T-helper 2 cell (primary cell): ENCODE data around the gene CSNK2A3.
"Not testable (repeated sequence)": the region's sequence is repeated elsewhere in the genome, so short reads cannot be mapped to it uniquely, and the experiment has no call there.

Experiments used
- DNase-seq, 5 experiments: peaks; one replicate each; pipeline versions ENCODE4 v3.0.0 to v3.0.0-alpha.2; 2012 to 2022
- total RNA-seq, 2 donors: gene quantifications; one replicate each; lab custom pipeline; 2026; lab: John Stamatoyannopoulos, UW

Gene CSNK2A3
- total RNA-seq = 0.67 to 1.9 reads per million in 2 donors

DNA sequence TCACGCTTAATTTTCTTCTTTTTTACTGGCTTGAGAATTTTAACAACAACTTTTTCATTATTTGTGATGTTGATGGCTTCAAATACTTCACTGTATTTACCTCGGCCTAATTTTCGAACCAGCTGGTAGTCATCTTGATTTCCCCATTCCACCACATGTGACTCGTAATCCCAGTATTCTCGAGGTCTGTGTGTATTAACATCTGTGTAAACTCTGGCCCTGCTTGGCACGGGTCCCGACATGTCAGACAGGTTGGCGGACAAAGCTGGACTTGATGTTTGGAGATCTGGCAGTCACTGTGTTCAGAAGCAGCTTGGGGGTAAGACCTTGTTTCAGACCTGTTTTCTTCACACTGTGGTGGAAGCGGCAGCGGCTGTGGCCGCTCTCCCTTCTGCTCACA, at the start of gene CSNK2A3:
CSNK2A3 (minus strand) TSS at position 373 of the 400 bp plus-strand sequence; CDS start at position 242, 131 bp downstream.
- DNase-seq = not testable (repeated sequence)

DNA sequence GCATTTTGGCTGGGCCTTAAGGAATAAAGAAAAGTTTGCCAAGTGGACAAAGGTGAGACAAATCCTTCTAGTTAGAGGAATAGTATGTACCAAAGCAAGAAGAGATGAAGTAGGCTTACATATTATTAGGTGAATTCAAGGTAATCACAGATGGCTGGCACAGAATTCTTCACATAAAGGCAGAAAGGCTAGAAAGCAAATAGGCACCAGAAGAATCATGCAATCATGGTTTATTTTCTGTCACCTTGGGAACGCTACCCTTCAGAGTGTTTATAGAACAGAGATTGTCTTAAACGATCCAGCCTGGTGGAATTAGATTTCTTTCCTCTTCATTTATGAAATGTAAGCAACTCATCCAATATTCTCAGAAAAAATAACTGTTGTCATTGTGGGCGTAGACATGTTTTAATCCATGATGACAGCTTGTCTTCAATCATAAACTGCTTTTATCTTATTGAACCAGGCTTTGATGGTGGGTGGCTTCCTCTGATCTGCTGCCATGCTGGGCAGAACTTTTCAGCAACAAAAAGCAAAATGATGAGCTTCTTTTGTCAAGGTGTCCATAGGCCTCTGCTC, 49.0 kb upstream of the CSNK2A3 start:
- no peak for DNase-seq

DNA sequence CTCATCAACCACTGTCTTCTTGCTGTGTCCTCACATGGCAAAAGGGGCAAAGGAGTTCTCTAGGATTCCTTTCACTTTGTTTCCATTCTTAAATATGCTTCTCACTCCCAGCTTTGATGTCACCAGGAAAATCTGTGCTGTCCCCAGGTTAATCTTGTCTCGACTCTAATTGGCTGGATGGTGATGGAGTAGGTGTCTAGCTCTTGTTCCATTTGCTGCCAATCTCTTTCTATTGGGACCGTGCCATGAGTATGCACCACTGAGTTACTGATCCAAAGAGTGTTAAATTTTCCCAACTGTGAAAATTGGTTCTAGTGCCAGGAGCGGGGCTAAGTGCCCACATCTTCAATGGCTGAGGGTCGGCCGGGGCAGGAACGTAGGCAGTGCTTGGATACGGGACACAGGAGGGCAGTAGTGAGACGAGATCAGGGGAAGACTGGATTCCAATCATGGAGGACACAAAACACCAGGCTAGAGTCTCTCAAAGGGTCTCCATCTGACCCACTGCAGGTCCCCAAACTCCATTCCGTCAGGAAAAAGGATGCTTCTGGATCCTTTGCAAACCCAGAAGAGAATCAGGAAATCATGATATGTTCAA, 47.7 kb upstream of the CSNK2A3 start:
- DNase-seq = no peak

DNA sequence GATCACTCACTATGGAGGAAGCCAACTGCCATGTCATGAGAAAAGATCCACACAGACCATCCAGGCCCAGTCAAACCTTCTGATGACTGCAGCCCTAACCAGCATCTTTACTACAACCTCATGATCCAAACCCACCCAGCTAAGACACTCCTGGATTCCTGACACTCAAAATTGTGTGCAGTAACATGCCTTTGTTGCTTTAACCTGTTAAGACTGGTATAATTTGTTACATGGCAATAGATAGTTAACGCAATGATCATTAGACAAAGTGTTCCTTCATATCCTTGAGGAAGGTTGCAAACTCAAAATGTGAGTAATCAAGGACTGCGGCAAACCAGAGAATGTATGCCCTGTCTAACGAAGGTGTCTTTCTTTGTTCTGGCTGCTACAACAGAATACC, 47.1 kb upstream of the CSNK2A3 start:
- no peak for DNase-seq

DNA sequence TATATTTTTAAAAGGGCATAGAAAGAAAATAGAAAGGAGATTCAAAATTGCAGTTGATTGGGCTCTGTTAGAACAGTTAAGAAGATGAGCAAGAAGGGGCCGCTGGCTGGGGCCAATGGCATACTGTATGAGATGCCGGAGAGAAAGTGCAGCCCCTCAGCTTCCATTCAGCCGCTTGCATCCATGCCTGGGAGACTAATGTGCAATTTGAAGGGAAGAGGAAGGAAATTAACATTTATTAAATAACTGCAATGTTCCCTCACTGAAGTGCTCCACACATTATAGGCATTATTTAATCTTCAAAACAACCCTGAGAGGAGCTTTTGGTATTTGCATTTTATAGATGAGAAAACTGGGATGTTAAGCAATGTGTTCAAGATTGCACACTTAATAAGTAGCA, 44.7 kb upstream of the CSNK2A3 start:
- DNase-seq = no peak

DNA sequence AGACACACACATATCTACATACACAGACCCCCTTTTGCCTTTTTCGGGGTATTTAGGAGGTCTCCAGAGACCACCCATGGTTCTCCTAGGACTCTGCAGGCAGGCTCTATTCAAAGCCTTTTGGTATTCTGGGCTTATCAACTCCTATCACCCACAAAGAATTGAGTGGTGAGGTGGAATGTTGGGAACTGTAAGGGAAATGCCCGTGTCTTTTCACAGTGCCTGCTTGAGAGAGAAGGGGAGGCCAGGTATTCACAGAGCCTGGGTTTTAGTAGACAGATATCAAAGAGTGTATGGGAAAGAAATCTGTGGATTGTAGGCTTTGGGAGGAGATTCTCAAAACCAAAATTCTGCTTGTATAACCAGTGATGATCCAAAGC, 44.0 kb upstream of the CSNK2A3 start:
- DNase-seq = no peak

DNA sequence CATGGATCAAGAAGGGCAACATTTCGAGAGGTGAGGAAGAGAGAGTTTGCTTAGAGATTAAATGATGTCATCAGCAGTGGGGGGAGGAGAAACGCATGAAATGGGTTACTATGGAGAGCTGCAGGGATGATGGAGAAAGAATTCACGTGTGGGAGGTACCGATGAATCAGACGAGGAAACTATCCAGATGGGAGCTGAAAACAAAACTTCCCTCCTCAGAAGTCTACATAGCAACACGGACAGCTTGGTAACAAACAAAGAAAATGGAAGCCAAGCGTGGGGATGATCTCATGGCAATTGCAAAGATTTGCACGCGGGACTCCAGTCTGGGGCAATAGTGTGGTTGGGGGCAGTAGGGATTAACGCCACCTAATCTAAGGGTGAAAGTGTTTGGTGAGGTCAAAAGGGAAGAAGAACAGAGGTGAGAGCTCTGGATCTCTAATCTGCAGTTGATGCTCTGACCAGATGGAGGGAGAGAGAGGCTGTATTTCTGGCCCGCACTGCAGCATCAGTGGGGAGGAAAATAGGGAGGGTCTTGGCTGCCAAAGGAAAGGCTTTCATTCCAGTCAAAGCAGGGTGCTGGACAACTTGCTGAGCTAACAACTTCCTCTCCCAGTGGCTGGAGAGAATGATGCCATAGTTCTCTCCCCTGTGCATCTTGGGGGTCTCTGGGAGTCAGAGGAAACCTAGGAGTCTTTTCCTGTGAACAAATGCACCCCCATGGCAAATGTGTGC, 43.4 kb upstream of the CSNK2A3 start:
- DNase-seq = no peak

DNA sequence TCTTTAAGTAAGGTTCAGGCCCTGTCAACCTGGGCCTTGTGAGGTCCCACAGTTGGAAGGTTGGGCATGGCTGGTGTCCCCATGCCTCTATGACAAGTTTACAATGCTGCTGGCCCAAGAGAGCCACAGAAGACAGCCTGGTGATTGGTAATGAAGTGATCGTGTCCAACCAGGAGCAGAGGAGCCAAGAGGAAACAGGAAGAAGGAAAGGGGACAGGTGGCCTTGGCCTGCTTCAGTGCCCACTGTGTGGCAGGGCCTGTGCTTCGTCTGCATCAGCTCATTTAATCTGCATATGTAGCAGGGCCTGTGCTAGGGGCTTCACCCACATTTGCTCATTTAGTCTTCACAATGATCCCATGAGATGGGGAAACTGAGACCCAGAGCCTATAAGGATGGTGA, 42.1 kb upstream of the CSNK2A3 start:
- no peak for DNase-seq

DNA sequence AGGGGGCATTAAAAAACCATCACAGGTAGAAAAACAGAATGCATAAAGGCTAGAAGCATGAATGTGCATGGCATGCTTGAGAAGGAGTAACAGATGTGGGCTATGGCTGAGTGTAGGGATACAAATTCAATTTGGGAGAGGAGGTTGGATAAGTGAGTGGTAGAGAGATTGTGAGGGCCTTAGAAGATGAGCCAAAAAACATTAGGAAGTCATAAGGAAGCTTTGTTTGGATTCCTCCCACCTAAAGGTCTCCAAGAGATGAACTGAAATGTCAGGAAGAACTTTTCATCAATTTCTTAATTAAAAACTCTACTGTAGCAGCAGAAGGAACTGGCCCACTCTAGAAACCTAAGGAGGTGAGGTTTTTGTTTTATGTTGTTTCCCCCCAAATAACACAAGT, 41.2 kb upstream of the CSNK2A3 start:
- DNase-seq = no peak

DNA sequence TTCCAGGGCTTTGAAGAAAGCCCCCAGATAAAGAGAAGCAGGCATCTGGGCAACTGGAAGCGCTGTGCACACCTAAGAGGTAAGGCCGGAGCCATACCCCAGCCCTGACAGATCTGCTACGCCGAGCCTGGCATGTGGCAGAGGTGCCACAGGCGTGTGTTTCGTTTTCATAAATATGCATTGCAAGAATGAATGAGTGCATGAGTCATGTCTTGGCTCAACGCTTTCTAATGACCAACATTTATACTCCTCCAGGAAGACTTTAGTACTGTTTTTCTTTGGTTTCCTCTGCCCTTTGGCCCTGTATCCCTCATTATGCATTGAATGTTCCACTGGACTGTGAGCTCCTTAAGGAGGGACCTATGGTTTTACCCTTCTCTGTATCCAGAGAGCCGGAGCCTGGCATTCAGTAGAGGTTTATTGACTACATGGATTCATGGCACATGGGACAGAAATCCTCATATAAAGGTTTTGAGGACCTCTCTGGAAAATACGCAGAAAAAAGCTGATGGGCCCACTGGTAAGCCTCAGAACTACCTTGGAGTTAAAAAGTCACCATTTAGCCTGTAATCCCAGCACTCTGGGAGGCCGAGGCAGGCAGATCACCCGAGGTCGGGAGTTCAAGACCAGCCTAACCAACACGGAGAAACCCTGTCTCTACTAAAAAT, 38.9 kb upstream of the CSNK2A3 start:
- DNase-seq = no peak

DNA sequence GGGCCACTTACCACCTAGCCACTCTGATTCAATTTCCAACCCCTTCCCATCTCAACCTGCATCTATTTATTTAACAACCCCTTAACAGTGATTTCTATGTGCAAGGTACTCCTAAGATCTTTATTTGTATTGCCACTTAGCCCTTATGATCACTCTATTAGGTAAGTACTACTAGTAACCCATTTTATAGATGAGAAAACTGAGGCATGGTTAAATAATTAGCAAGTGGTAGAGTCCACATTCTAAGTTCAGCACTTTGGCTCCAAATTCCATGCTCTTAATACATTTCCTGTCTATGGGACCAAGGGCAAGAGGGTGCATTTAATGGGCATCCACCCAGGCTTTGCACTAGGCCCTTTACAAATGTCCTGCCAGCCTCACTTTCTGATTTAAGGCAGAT, 38.1 kb upstream of the CSNK2A3 start:
- DNase-seq = no peak

DNA sequence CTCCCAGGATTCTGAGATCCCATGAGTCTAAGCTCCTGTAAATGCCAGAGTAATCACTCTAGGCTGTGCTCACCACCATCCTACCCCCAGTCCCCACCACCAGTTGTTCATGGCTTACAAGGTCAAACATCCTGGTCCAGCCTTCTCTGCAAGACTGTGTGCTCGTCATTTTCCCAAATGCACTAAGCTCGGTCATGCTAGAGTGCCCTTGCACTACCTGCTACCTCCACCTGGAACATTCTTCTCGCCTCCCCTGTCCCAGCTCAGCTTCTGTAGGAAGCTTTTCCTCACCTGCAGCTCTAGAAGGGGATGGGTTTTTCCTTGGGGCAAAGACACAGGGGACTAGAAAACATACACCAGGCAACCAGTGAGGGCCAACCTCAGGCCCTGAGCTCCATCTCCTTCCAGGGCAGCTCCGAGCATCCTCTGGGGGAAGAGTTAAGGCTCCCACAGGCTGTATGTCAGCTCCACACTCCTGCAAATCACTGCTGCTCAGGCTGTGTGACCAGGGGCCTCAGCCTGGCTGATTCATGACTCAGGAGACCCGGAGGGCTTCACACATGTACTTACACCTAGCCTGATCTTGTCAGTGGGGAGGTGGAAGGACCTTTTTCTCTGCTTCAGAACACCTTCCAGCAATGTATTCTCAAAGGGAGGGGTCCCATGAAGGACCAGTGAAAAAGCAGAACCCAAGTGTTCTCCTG, 37.2 kb upstream of the CSNK2A3 start:
- no peak for DNase-seq

DNA sequence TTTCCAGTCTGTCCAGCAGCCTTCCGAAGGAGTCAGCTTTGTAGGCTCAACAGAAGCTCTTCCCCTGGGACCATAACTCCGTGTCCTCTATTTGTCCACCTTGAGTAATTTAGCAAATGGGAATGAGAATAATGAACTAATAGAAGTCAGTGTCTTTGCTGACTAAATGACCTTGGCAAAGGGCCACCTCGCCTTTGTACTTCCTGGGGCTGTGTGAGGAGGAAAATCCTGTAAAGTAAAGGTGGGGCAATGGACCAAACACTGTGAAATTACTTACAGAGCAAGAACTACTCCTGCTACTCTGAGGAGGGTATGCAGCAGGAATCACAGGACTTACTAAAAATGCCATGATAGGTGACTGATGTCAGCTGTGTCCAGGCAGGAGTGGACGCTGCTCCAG, 36.2 kb upstream of the CSNK2A3 start:
- no peak for DNase-seq

DNA sequence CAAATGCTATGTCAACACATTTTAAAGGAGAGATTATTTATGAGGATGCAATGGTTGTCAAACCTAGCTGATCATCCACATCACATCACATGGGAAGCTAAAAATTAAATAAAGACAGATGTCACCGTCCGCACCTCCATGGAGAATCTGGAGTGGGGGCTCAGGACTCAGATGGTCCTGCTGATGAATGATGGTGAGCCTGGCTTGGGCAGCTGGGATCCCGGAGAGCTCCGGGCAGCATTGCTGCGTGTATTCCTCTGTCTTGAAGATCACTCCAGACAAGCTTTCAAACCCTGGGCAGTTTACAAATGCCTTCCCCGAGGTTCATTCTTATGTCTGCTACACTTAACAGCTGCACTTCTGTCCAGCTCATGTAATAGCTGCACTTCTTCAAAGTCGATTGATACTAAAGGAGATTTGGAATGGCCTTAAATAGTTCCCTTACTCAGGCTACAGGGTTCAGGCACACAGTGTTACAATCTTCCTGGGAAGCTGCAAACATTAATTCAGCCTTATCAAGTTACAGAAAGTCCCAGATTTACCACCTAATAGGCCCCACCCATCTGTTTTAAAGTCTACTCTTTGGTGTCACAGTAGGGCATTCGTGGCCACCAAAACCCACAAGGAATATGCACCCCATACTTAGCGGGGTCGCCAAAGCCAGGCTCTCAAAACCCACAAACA, 34.7 kb upstream of the CSNK2A3 start:
- DNase-seq = no peak

DNA sequence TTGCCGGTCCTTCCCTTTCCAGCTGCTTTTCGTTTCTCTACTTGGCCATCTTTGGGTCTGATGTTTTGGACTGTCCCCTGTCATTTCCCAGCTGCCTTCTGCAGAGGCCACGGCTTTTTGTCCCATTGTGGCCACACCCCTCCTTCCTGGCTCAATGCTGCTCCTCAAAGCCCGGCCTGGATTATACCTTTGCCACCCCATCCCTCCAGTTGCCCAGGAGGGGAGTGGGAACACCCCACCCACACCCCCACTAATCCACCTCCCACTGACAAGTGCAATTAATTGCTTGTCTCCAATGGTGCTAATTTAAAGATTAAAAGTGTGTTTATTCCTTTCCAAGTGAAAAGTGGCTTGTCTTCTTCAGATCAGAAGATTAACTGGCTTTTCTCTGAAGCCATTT, 34.2 kb upstream of the CSNK2A3 start:
- no peak for DNase-seq

DNA sequence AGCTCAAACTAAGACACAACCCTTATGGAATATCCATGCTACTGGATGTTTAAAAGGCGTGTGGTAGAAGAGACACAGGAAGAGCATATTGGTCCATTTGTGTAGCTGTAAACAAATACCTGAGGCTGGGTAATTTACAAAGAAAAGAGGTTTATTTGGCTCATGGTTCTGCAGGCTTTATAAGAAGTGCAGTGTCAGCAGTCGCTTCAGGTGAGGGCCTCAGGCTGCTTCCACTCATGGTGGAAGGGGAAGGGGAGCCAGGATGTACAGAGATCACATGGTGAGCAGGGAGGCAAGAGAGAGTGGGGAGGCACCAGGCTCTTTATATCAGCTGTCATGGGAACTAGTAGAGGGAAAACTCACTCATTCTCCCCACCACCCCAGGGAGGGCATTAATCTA, 31.8 kb upstream of the CSNK2A3 start:
- no peak for DNase-seq

DNA sequence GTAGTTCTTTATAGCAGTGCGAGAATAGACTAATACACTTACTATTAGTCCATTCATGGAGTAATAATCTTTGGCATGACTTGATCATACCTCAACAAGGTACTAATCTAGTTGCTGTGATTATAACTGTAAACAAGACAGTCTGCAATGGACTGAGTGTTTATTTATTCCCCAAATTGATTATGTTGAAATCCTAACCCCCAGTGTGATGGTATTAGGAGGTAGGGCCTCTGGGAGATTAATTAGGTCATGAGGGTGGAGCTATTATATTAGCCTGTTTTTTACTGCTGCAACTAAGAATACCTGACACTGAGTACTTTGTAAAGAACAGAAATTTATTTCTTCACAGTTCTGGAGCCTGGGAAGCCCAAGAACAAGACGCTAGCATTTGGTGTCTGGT, 30.9 kb upstream of the CSNK2A3 start:
- no peak for DNase-seq

DNA sequence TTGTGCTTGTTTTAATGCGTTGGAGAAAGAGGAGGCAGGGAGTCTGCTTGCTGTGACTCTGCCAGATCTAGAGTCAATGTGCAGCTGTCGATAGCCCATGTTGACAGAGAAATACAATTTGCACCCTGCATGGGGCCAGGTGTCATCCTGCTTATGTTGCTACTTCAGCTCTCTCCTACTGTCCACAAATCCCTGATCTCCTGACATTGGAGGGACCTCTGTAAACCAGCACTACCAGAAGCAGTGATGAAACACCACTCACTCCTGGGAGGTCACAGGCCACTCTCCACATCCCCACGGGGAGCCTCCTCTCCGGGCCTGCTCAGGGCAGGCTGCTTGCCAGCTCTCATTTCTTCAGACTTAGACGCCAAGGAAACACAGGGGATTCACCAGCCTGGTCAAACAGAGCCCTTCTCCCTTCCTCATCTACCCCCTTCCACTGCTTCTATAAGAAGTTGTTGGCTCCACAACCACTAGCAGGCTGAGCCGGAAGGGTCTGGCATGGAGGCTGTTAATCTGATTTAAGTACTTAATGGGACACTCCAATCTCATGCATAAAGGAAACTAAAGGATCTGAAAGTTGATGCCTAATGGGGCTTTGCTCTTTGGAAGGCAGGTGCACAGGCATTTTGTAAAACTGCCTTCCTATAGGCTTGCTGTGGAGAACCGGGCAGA, 29.9 kb upstream of the CSNK2A3 start:
- no peak for DNase-seq

DNA sequence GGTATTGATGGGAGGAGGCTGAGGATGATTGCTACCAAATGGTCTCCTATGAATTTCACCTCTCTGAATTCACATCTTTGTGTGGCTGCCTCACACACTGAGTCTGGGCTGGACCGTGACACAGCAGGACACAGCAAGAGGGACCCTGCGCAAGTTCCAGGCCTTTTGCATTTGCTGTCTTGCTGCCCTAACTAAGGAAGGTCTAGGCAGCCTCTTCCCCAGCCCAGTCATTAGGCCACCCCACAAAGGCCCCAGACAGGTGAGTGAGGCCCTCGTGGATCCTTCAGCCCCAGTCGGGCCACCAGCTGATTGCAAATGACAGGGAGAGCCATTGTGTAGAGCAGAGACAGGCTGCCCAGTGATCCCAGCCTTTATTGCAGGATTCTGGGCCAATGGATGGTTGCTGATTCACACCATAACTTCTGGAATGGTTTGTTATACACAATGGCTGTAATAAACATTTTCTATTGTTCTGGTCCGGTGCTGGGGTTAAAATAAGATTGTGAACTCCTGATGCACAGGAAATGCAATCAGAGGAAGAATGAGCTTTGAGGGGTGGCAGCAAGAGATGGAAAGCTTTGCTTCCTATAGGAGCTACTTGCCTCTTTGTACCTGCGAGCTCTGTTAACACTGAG, 28.5 kb upstream of the CSNK2A3 start:
- no peak for DNase-seq

DNA sequence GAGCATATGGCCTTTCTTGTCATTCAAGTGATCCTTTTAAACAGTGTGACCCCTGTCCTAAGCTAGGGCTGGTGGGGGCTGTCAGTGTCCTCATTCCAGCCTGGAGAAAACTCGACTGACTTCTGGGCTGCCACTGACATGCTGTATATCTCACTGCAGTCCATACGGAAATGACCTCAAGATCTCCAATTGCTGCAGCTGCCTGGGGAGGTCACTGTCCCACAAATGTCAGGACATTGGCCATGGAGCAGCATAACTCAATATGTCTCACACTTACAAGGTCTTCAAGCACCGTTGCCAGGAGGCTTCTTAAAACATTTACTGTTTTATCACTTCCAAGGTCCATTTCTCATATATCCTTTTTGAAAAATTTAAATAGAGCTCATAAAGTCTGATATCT, 27.8 kb upstream of the CSNK2A3 start:
- no peak for DNase-seq

DNA sequence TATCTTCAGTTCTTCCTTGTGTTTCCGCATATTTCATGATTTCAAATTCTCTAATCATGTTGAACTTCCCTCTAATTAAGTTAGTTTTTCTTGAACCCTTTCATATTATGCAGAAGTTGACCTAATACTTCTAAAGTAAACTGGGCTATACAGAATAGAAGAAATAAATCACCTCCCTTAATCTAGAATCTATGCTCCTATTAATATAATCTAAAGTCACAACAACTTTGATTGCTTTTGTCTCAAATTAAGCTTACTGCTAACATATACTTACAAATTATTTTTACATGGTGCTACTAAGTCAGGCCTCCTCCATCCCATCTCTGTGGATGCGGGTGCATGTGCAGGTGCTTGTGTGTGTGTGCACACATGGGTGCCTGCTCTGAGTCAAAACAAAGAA, 27.3 kb upstream of the CSNK2A3 start:
- DNase-seq = no peak
